ENCODE results near the gene GPR183.
A peak's percentile ranks its signal among the peaks of the same experiment; 100 is the strongest.

GPR183 gene

DNA sequence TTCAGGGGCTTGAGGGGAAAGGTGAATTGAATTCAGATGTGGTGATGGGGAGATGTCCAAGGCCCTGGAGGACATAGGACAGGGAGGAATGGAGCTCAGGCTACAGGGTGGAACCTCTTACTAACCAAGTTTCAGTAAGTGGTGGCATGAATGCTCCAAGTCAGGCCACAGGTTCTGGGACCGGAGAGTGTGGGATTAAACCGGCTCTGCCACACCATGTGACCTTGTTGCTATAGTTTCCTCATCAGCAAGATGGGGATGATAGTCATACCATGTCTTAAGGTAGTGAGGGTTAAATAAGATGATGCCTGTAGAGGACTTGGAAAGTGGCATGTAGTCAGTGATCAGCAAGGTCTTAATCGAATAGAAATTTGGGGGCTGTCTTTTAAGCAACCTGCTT lies 16.3 kb downstream of the GPR183 start:
- DNase-seq, result peak; percentile 55

- DNase-seq, result peak; percentile 73
These were observed 17.4 kb downstream of the GPR183 start for GRCh38 chr13:99289674-99290337.

DNA sequence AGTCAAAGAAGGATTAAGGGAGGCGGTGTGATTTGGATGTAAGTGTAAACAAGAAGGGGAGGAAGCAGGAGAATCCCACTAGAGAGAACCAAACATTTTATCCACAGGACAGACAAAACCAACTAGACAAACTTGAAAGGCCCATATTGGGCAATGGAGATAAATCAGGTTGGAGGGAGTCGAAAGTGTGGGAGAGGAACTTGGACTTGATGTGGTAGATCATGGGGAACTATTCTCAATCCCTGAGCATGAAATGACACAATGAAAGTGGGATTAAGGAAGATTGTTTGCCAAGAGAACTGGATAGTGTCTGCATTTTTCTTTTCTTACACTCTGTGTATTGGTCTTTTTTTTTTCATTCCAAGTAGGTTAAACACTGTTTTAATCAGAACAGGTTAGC lies 17.9 kb downstream of the GPR183 start:
- no peak for DNase-seq

DNA sequence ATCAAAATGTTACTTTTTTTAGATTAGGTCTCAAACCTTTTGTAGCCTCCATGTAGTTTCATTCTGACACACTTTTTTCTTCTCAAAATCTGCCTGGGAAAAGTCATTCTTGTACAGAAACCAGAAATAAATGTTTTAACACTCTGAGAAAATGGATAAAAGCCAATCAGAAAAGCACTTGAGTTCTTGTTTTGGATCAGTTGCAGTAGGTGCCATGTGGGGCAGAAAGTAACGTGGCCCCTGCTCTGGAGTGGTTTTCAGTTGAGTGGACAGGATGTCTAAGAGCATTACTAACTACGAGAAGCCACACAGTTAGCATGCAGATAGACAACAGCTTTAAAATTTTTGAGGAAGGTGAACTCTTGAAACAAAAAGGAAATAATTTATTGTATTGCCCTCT lies 19.1 kb downstream of the GPR183 start:
- DNase-seq, result no peak

GRCh38 chr13:99287551-99287950 lies 19.6 kb downstream of the GPR183 start:
- DNase-seq, result no peak

DNA sequence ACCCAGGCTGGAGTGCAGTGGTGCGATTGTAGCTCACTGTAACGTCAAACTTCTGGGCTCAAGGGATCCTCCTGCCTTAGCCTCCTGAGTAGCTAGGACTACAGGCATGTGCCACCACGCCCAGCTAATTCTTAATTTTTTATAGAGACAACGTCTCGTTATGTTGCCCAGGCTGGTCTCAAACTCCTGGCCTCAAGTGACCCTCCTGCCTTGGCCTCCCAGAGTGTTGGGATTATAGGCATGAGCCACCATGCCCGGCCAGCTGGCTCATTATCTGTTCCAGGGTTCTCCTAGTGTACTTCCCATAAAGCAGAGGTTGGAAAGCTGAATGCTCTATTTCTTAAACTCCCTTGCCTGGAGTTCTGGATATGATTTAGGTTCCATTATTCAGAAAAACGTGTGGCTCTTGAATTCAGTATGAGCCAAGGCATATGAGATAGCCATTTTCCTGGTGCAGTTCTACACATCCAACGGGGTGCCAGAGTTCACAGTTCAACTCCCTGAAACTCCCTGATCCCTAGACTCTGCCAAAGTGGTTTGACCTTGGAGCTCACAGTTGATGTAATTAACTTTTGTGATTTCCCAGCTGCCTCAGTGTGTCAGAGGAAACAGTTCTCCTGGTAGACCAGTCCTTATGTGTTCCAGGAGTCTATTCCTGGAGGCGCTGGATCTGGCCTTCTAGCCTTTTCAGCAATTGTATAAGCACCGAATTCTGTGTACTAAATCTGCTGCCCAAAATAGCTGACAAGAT lies 21.6 kb downstream of the GPR183 start:
- no peak for DNase-seq

DNA sequence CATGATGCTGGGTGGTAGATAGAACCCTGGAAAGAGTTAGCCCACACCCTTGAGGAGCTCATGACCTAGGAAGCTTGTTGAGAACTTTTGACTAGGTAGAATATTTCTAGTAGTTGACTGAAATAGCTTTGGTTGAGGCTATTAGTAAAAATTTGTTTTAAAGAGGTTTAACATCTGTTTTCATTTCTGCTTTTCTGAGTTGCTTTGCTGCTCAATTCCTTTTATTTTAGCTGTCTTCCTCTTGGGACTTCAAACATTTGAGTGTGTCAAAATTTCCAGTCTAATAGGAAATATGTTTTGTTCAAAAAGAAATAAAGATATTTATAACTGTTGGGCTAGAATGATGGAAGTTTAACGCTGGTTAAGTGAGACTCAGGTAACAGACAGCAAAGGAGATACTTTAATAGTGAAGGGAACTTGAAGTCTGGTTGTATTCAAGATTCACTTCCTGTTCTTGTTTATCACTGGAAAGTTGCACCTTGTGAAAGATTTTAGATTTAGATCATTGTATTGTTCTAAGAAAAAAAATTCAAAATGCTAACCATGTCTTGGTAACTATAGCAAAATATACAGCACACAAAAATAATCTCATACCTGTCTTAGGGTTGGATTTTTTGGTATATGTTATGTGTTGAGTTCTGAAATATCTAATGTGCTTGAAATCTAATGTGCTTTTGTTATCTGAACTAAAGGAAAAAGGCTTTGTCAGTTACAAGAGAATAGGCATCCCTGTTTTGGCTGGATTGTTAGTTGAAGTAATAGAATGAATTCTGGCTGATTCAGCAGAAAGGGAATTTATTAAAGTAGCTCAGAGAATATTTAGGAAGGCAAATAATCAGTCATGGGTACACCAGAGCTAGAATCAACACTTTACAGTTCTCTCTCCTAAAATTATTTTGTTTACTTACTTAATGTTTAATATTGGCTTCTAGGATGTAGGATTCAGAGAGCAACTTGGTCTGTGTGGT lies 24.7 kb downstream of the GPR183 start:
- DNase-seq, result peak; percentile 67

DNA sequence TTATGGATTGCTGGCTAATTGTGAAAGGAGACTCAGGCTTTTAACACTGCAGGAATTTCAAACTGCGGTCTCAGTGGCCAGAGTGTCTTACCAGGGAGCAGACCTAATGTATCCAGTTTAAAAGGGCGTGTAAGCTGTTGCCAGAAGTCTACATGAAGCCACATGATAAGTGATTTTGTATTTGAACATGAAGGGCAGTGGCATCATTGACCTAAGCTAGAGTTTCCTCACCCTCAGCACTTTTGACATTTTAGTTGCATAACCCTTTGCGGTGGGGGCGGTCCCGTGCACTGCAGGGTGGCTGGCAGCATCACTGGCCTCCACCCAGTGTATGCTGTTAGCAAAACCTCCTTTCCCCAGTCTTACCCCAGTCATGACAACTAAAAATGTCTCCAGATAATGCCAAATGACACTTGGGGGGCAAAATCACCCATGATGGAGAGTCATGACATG lies 25.4 kb downstream of the GPR183 start:
- DNase-seq, result peak; percentile 81

GRCh38 chr13:99280166-99280565 lies 27.0 kb downstream of the GPR183 start:
- DNase-seq, result no peak

- no peak for DNase-seq
These were observed 27.6 kb downstream of the GPR183 start for GRCh38 chr13:99279637-99280036.

DNA sequence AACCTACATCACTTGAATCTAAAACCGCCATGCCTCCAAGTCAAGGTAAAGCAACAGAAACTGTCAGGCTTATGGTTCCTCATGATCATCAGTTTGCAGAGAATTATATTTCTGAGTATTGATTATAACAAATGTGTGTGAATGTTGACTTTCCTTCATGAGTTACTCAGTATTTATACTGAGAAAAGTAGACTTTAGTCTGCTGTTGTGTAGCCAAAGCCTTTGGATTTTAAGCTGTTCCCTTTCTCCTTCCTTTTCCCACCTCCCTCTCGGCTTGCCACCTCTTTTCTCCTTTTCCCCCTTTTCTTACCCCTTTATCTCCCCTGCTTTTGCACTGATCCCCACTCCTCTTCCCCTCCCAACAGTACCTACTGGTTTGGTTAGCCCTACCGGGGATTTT lies 28.4 kb downstream of the GPR183 start:
- no peak for DNase-seq

DNA sequence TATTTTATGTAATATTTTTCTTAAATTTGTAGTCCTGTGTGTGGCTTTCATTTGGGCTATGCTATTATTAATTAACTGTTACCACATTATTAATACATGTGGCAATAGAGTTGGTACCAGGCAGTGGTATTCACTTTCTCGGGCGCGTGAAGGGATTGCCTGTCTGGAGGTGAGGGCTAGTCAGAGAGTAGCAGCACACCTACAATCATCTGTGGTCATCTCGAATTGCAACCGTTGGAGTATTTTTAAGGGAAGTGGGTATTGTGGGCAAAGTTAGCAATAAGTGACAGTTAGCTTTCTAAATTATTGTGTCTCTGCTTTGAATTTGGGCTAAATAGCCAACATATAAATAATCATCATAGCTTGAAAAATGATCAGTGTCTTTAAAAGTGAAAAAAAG lies 29.0 kb downstream of the GPR183 start:
- DNase-seq, result no peak

GRCh38 chr13:99277629-99278028 lies 29.6 kb downstream of the GPR183 start:
- DNase-seq, result no peak

GRCh38 chr13:99276706-99277105 lies 30.5 kb downstream of the GPR183 start:
- no peak for DNase-seq

DNA sequence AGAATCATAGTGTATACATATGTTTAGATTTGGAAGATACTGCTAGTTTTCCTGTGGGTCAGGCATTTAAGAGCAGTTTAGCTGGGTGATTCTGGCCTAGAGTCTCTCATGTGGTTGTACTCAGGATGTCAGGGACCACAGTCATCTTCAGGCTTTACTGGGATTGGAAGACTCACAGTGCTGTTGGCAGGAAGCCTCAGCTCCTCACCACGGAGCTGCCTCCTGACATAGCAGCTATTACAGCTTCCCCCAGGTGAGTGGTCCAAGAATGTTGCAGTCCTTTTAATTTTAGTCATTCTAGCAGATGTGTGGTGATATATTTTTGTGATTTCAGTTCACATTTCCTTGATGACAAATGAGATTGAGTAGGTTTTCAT lies 32.1 kb downstream of the GPR183 start:
- peak; percentile 66 for DNase-seq

DNA sequence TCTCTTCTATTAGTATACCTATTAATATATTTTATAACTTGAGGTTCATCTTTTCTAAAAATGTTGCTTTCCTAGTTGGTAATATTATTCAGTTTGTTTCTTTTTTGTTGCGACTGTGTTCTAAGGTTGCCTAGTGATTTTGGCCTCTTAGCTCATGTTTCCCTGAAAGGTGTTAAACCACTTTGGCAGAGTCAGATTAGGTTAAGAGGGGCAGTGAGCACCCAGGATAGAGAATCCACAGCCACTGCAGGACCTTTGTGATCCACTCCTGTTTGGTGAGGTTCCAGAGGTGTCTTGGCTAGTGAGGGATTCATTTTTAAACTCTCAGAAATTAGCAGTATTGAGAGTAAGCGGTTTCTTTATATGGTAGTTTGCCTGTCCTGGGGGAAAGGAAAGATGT lies 34.1 kb downstream of the GPR183 start:
- peak; percentile 69 for DNase-seq

DNA sequence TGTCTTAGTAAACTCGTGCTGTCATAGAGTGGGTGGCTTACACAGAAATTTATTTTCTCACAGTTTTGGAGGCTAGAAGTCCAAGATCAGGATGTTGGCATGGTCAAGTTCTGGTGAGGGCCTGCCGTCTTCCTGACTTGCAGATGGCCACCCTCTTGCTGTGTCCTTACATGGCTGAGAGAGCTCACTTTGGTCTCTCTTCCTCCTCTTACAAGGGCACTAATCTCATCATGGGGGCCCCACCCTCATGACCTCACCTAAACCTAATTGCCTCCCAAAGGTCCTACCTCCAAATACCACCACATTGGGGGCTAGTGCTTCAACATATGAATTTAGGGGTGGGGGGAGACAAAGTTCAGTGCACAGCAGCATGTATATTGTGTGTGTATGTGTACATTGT lies 34.7 kb downstream of the GPR183 start:
- DNase-seq, result no peak

DNA sequence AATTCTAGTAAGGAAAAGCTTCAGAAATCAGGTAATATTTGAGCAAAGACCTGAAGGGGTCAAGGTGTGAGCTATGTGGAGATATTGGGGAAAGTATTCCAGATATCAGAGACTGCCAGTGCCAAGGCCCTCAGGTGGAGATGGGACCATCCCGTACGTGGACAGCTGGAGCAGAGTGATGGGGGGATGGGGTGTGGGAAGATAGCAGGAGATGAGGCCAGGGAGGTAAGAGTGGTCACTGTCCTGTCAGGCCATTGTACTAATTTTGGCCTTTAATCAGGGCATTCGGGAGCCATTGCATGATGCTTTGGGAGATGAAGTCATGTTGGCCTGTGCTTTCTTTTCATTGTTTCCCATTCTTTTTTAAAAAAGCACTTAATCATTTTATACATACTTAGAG lies 36.0 kb downstream of the GPR183 start:
- no peak for DNase-seq

DNA sequence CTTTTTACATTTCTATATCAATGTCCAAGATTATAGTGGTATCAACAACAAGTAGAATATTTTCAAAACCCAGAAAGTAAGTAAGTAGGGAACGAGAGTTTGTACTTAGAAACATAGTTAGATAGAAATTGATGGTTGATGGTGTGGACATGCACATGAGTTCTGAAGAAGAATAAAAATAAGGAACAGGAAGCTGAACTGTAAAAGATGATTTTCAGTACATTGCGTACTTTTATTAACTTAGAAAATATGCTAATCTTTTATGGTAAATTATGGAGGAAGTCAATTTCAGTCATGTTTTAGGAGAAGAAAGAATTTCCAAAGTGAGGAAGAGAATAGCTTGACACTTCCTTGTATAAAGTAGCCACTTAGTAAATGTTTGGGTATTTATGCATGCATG lies 36.7 kb downstream of the GPR183 start:
- DNase-seq, result no peak

GRCh38 chr13:99269627-99270241 lies 37.5 kb downstream of the GPR183 start:
- peak; percentile 75 for DNase-seq

GRCh38 chr13:99268822-99269221 lies 38.4 kb downstream of the GPR183 start:
- DNase-seq, result no peak

- DNase-seq, result no peak
These were observed 39.3 kb downstream of the GPR183 start for GRCh38 chr13:99267927-99268326.

DNA sequence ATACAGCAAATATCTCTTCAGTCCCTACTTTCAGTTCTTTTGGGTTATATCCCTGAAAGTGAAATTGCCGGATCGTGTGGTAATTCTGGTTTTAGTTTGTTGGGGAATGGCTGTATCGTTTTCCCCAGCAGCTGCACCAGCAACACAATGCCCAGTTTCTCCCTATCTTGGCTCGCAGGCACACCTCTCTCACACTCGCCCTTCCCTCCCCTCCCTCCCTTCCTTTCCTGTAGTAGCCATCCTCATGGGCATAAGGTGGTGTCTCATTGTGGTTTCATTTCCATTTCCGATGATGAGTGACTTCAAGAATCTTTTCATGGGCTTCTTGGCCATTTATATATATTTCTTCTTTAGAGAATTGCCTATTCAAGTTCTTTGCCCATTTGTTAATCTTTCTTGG lies 40.4 kb downstream of the GPR183 start:
- DNase-seq, result no peak

Data from CD4-positive, alpha-beta T cell treated with Interleukin-12 subunit alpha and Interleukin-12 subunit beta, for 1 hour (primary cell).